IPS-20b (cell line): ENCODE data around the gene SOS2.

Experiments
- H3K27ac ChIP-seq: one replicate; pipeline ENCODE4 v1.5.1; 2013; ENCODE audit warnings: low read length
- H3K27me3 ChIP-seq: 2 replicates; pipeline ENCODE4 v1.6.1; 2013; ENCODE audit warnings: mild to moderate bottlenecking, low read length, inconsistent platforms; ENCODE audit not compliant: insufficient read depth
- H3K36me3 ChIP-seq: 2 replicates; pipeline ENCODE4 v1.6.1; 2013; ENCODE audit warnings: low read depth, mild to moderate bottlenecking, inconsistent platforms, low read length, moderate library complexity; ENCODE audit not compliant: insufficient read depth
- H3K4me1 ChIP-seq: 2 replicates; pipeline ENCODE4 v1.6.1; 2013; ENCODE audit warnings: mild to moderate bottlenecking, control low read depth, inconsistent platforms, low read length, moderate library complexity; ENCODE audit not compliant: insufficient read depth
- H3K4me3 ChIP-seq: 2 replicates; pipeline ENCODE4 v1.5.1; 2013; ENCODE audit warnings: mild to moderate bottlenecking, low read length, inconsistent platforms
- H3K9ac ChIP-seq: 2 replicates; pipeline ENCODE4 v1.6.1; 2013; ENCODE audit warnings: low read depth, mild to moderate bottlenecking, inconsistent platforms, low read length, moderate library complexity
- H3K9me3 ChIP-seq: 2 replicates; pipeline ENCODE4 v1.6.1; 2013; ENCODE audit warnings: mild to moderate bottlenecking, low read depth, low read length, inconsistent platforms; ENCODE audit not compliant: insufficient read depth

Gene SOS2

DNA sequence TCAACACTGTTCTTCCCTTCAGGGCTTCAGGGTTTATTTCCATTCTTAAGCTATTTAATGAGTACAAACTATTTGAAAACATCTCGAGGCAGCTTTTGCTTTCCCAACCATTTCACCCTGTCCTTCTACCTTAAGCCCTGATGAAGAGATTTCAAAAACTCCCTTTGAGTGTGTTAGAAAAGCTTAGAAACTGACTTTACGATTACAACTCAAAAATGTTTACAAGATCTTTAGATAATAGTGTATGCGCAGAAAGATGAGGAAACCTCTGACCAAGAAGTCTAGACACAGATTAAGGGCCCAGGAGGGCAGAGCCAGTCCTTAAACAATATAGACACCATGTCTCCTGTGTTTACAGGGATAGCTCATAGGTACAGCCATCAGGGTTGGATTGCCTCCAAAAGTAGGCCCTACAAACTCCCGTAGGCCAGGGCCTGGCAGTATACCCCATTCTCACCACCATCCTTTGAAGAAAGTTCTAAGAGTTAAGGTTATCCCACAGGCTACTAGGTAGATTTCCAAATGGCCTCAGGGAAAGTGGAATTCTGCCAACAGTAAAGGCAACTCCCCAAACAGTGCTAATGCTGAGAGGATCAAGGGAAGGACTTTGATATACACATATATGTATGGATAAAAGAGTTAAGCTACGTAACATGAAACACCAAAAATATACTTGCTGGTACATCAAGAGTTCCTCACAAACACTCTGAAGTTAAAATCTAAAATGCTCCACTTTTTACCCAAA is 11.4 kb upstream of the SOS2 start:
- H3K27ac ChIP-seq, result no peak overlapping the region
- H3K4me3 ChIP-seq, result no peak overlapping the region
- H3K36me3 ChIP-seq, result peaks cover 18% of the 10 kb centered on the region; the same call in 1 of the 2 replicates
- H3K9me3 ChIP-seq, result no peaks in the 10 kb centered on the region
- H3K9ac ChIP-seq, result no peak overlapping the region
- no peaks in the 10 kb centered on the region for H3K4me1 ChIP-seq
- no peaks in the 10 kb centered on the region for H3K27me3 ChIP-seq

DNA sequence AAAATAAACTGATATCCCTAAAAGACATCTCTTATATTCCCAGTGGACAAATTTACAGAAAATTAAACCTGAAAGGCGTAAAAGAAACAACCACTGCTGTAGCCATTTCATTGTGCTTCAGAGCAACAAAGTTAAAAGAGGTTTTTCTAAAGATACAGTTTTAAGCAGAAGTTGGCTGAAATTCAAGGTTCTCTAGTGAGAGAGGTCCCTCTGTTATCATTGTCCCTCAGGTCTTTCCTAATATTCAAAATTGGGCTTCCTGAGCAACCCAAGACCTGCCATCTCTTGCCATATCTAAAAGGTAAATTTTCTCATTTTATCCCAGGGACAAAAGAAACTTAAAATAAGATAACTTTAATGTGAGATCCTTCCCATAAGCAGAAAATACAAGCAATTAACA is 10.7 kb upstream of the SOS2 start:
- peaks cover 16% of the 10 kb centered on the region; the same call in 1 of the 2 replicates for H3K36me3 ChIP-seq
- H3K9me3 ChIP-seq, result no peaks in the 10 kb centered on the region
- no peak overlapping the region for H3K4me3 ChIP-seq
- no peaks in the 10 kb centered on the region for H3K27me3 ChIP-seq
- H3K27ac ChIP-seq, result no peak overlapping the region
- no peaks in the 10 kb centered on the region for H3K4me1 ChIP-seq
- H3K9ac ChIP-seq, result no peak overlapping the region

DNA sequence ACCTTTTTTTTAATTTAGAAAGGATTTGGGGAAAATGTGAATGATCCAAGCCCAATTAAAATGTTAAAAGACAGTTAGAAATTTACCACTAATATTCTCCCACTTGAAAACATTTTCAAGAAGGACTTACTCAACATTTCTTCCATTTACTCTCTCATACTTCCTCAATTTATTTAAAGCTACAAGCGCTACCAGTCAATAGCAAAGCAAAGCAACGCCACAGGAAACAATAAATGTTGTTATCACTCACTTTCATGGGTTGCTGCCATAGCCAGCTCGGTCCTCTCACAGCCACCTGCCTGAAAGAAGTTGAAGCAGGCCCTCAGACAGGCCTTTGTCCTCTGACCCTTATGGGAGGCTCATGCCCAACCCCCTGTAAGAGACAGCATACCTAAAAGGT is 6.0 kb upstream of the SOS2 start:
- Histone ChIP-seq H3K27ac (no peak overlapping the region), H3K4me1 (no peaks in the 10 kb centered on the region)

DNA sequence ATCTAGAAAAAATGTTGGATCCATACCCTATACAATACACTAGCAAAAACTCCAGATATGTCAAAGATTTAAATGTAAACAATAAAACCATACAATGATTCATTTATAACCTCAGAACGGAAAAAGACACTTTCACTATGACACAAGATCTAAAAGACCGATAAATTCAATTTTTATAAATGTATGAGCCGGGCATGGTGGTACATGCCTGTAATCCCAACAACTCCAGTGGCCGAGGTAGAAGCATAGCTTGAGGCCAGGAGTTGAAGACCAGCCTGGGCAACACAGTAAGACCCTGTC is 2.5 kb upstream of the SOS2 start:
- Histone ChIP-seq H3K9me3 (no peaks in the 10 kb centered on the region), H3K27ac (no peak overlapping the region), H3K4me3 (no peak overlapping the region), H3K36me3 (no peaks in the 10 kb centered on the region), H3K9ac (no peak overlapping the region), H3K4me1 (no peaks in the 10 kb centered on the region), H3K27me3 (peaks cover 10% of the 10 kb centered on the region; the same call in 1 of the 2 replicates)

More for the DNA sequence above, 6.0 kb upstream of the SOS2 start:
- peaks cover 7% of the 10 kb centered on the region; the same call in 1 of the 2 replicates for H3K27me3 ChIP-seq
- H3K9ac ChIP-seq, result no peak overlapping the region
- no peaks in the 10 kb centered on the region for H3K9me3 ChIP-seq
- no peak overlapping the region for H3K4me3 ChIP-seq
- H3K36me3 ChIP-seq, result no peaks in the 10 kb centered on the region

DNA sequence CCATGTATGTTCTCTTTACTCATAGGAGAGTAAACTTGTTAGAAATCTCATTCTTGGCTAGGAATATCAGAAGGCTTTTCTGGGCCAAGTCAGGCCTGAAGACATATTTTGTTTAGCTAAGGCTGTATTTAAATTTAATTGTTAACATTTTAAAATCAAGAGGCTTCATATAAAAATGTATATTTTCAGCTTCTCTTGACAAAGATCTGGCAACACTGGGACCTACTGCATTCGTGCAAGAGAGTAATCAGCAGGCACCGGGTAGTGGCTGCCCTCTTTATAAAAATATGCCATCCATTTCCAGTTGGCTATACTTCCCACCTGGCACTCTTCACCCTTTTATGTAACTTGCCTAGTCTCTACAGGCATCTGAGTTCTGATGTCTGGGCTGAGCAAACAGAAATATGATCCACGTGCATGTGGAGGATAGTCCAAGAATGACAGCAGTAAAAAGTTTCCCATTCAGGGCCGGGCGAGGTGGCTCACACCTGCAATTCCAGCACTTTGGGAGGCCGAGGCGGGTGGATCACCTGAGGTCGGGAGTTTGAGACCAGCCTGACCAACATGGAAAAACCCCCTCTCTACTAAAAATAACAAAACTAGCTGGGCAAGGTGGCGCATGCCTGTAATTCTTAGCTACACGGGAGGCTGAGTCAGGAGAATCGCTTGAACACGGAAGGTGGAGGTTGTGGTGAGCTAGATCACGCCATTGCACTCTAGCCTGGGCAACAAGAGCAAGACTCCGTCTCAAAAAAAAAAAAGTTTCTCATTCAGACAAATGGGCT is 2.0 kb upstream of the SOS2 start:
- Histone ChIP-seq H3K9ac (no peak overlapping the region), H3K9me3 (peaks cover 4% of the 10 kb centered on the region; the same call in 1 of the 2 replicates), H3K36me3 (no peaks in the 10 kb centered on the region), H3K27ac (no peak overlapping the region), H3K27me3 (peaks cover 10% of the 10 kb centered on the region; the same call in 1 of the 2 replicates), H3K4me3 (no peak overlapping the region), H3K4me1 (no peaks in the 10 kb centered on the region)

DNA sequence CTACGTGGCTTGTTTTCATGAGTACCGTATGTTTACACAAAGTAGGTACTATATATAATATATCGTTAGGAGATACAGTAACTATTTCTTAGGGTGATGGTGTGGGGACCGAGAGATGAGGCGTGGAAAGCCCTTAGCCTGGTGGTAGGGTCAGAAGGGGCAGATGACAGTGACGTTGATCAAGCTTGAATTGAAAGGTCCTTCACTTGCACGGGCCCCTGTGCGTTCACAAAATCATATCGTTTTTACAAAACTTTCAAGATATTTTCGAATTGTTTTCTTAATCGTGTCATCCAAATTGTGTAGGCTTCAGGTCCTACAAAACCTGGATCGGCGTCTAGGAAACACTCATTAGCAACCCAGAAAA is 881 bp upstream of the SOS2 start:
- Histone ChIP-seq H3K9ac (peak overlapping the region; percentile 75; the same call in 1 of the 2 replicates), H3K9me3 (peaks cover 5% of the 10 kb centered on the region; the same call in 1 of the 2 replicates), H3K4me1 (no peaks in the 10 kb centered on the region), H3K4me3 (peak overlapping the region; percentile 74), H3K27me3 (peaks cover 10% of the 10 kb centered on the region; the same call in 1 of the 2 replicates), H3K36me3 (no peaks in the 10 kb centered on the region), H3K27ac (no peak overlapping the region)

DNA sequence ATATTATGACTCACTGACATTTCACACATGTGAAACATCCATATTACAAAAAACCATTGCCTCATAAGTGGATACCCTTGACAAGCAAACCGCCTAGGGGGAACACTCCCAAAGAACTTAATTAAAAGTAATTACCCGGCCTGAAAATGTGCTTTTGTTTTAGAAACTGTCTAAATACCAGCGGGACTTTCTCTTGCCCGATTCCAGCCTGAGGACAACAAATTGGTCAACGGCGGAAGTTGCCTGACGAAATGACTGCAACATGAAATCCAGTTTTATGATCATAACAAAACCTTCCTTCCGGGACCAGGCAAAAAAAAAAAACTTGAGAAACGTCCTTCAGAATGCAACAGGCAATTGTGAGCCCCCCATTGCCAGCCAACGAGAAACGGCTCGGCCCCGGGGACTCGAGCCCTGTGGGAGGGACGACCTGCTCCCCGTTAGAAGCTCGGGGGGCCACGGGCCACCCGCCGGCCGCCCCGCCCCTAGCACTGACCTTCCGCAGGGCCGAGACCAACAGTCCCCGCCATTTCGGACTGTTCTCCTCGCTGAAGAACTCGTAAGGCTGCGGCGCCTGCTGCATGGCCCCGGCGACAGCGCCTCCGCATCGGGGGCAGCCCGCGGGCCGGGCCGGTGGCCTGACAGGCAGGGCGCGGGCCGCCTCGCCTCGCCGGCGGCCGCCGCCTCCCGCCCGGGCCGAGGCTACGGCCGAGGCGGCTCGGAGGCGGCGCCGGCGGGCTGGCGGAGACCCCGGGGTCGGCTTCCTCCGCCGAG is 490 bp downstream of the SOS2 start:
- peak overlapping the region; percentile 84 for H3K4me3 ChIP-seq
- no peak overlapping the region for H3K27ac ChIP-seq

DNA sequence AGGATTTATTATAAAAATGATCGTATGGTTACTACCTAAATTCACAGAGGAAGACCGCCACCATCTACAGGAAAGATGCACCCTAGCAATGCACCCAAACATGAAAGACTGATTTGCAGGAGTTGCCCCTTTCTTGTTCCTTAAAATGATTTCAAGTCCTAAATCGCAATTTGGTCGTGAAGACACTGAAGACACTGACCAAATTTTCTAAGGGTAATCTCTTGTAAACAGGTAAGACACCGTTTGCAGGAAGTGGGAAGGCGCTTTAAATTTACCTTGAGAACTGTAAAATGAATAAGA is 1.0 kb downstream of the SOS2 start:
- H3K4me1 ChIP-seq, result peaks cover 7% of the 10 kb centered on the region
- H3K27ac ChIP-seq, result no peak overlapping the region

More for the DNA sequence above, 490 bp downstream of the SOS2 start:
- peaks cover 5% of the 10 kb centered on the region; the same call in 1 of the 2 replicates for H3K9me3 ChIP-seq
- no peaks in the 10 kb centered on the region for H3K36me3 ChIP-seq
- H3K4me1 ChIP-seq, result peaks cover 1% of the 10 kb centered on the region; the same call in 1 of the 2 replicates
- H3K27me3 ChIP-seq, result peaks cover 10% of the 10 kb centered on the region; the same call in 1 of the 2 replicates
- peak overlapping the region; percentile 69 for H3K9ac ChIP-seq

DNA sequence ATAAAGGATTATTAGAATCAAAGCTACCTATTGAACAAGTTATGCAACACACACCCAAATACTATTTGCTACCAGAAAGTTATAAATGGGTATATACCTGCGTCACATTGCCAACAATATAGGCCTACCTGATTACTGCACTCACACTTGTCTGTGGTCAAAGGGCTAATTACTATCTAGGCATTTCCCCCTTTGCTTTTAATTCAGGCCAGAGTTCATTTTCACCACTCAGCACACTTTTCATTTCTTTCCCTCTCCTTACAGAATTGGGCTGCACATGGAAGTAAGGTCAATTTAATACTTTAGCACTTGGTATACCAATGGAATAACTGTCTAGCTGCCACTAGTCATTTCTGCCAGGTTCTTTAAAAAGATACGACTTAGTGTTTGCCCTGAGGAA is 1.7 kb downstream of the SOS2 start:
- H3K9ac ChIP-seq, result no peak overlapping the region
- peak overlapping the region; percentile 84 for H3K4me3 ChIP-seq
- peaks cover 5% of the 10 kb centered on the region; the same call in 1 of the 2 replicates for H3K9me3 ChIP-seq
- no peak overlapping the region for H3K27ac ChIP-seq
- H3K36me3 ChIP-seq, result no peaks in the 10 kb centered on the region
- peaks cover 10% of the 10 kb centered on the region; the same call in 1 of the 2 replicates for H3K27me3 ChIP-seq
- H3K4me1 ChIP-seq, result peaks cover 8% of the 10 kb centered on the region

More for the DNA sequence above, 1.0 kb downstream of the SOS2 start:
- H3K36me3 ChIP-seq, result no peaks in the 10 kb centered on the region
- peaks cover 5% of the 10 kb centered on the region; the same call in 1 of the 2 replicates for H3K9me3 ChIP-seq
- peak overlapping the region; percentile 69 for H3K9ac ChIP-seq
- peak overlapping the region; percentile 84 for H3K4me3 ChIP-seq
- peaks cover 10% of the 10 kb centered on the region; the same call in 1 of the 2 replicates for H3K27me3 ChIP-seq

DNA sequence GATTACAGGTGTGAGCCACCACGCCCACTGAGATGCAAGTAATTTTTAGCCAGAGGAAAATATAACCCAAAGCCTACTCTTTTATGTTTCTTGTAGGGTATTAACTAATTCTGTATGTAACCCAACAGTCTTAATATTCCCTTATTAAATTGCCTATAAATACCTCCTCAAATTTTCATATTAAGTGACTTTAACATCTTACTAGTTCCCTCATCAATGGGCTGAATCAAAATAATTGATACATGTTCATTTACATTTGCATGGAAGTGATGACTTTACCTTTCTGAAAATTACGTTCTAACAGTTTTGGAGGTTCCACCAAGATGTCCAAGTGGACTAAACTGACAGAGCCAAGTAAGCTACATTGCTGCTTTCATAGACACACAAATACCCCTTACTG is 3.1 kb downstream of the SOS2 start:
- H3K27ac ChIP-seq, result no peak overlapping the region
- H3K9ac ChIP-seq, result no peak overlapping the region
- no peak overlapping the region for H3K4me3 ChIP-seq
- peaks cover 5% of the 10 kb centered on the region; the same call in 1 of the 2 replicates for H3K9me3 ChIP-seq
- peaks cover 8% of the 10 kb centered on the region for H3K4me1 ChIP-seq
- H3K27me3 ChIP-seq, result peaks cover 10% of the 10 kb centered on the region; the same call in 1 of the 2 replicates
- no peaks in the 10 kb centered on the region for H3K36me3 ChIP-seq

DNA sequence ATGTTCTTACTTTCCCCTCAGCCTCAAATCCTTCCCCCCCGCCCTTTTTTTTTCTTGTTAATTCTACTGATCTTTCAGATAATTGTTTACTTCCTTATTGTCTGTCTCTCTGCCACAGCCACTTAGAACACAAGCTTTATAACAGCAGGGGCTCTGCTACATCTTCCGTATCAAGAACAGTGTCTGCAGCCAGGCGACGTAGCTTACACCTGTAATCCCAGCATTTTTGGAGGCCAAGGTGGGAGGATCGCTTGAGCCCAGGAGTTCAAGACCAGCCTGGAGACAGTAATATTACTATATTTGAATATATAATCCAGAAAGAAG is 5.4 kb downstream of the SOS2 start:
- peaks cover 8% of the 10 kb centered on the region for H3K4me1 ChIP-seq
- H3K9ac ChIP-seq, result no peak overlapping the region
- H3K9me3 ChIP-seq, result peaks cover 5% of the 10 kb centered on the region; the same call in 1 of the 2 replicates
- no peak overlapping the region for H3K27ac ChIP-seq
- H3K27me3 ChIP-seq, result no peaks in the 10 kb centered on the region
- no peak overlapping the region for H3K4me3 ChIP-seq
- no peaks in the 10 kb centered on the region for H3K36me3 ChIP-seq
